SK-N-SH treated with all-trans-retinoic acid at 6 μM for 48 hours (cell line): ENCODE results near the gene GDF9.

Experiments
- ZFP30 ChIP-seq: fragments of 450-650 bp; formaldehyde crosslinking; IDR thresholded peaks from 2 replicates; pipeline ENCODE4 v1.5.0; 2022; ENCODE audit warnings: mild to moderate bottlenecking, moderate library complexity
- TF ChIP-seq, protein P1 (sequence below): fragments of 250-450 bp; sonication (Bioruptor Pico); IDR thresholded peaks from 2 replicates; pipeline ENCODE4 v1.5.0; 2020; ENCODE audit warnings: mild to moderate bottlenecking, moderate library complexity

DNA sequence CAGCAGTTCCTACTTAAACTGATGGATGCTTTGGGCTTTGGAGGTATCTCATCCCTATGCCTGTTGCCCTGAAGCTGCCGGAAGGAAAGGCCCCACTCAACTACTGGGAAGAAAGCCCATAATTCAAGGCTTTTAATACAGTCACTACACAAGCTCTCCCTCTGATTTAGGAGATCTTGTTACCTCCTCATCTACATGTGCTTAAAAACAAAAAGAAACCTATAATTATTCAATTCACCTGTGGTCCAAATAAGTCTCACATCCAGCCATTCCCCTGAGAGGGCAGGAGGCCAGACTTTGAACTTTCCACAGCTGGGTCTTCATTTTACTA, 6.5 kb upstream of the GDF9 start:
- TF ChIP-seq ZFP30 (CRISPR knock-in tag), result no peak
- TF ChIP-seq, protein P1, sequence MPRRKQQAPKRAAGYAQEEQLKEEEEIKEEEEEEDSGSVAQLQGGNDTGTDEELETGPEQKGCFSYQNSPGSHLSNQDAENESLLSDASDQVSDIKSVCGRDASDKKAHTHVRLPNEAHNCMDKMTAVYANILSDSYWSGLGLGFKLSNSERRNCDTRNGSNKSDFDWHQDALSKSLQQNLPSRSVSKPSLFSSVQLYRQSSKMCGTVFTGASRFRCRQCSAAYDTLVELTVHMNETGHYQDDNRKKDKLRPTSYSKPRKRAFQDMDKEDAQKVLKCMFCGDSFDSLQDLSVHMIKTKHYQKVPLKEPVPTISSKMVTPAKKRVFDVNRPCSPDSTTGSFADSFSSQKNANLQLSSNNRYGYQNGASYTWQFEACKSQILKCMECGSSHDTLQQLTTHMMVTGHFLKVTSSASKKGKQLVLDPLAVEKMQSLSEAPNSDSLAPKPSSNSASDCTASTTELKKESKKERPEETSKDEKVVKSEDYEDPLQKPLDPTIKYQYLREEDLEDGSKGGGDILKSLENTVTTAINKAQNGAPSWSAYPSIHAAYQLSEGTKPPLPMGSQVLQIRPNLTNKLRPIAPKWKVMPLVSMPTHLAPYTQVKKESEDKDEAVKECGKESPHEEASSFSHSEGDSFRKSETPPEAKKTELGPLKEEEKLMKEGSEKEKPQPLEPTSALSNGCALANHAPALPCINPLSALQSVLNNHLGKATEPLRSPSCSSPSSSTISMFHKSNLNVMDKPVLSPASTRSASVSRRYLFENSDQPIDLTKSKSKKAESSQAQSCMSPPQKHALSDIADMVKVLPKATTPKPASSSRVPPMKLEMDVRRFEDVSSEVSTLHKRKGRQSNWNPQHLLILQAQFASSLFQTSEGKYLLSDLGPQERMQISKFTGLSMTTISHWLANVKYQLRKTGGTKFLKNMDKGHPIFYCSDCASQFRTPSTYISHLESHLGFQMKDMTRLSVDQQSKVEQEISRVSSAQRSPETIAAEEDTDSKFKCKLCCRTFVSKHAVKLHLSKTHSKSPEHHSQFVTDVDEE, result no peak
